ENCODE measurements around the gene COPS7A.

COPS7A gene

DNA sequence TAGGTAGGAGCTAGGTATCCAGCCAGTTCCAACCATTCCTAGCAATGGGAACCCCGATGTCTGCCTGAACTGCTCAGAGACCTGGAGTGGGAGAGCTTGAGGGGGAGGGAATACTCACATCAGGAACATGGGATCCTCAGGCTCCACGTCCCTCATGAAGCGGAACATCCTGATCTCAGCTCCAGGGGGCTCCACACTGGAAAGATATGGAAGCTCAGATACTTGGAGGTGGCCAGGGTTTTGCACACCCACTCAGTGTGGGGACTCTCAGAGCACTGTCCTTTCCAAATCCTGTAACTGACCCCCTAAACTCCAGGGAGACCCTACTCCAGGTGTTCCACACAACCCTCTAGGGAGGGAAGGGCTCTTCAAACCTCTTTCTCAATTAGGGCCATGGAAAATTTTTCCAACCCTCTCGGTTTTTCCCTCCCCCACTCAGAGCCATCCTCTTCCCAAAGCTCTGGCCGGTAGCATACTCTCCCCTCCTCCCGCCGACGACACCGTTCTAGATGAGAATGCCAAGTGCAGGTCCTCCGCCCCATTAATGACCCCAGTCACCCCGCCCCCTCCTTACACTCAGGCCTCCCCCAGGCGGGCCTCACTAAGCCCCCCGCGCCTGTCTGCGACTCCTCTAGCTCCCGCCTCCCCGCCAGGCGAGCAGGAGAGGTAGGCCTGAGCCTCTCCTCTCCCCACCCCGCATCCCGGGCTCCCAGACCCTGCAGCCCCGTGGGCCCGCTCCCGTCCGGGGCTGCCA lies 28.5 kb downstream of the COPS7A start:
- DNase-seq, result no peak

DNA sequence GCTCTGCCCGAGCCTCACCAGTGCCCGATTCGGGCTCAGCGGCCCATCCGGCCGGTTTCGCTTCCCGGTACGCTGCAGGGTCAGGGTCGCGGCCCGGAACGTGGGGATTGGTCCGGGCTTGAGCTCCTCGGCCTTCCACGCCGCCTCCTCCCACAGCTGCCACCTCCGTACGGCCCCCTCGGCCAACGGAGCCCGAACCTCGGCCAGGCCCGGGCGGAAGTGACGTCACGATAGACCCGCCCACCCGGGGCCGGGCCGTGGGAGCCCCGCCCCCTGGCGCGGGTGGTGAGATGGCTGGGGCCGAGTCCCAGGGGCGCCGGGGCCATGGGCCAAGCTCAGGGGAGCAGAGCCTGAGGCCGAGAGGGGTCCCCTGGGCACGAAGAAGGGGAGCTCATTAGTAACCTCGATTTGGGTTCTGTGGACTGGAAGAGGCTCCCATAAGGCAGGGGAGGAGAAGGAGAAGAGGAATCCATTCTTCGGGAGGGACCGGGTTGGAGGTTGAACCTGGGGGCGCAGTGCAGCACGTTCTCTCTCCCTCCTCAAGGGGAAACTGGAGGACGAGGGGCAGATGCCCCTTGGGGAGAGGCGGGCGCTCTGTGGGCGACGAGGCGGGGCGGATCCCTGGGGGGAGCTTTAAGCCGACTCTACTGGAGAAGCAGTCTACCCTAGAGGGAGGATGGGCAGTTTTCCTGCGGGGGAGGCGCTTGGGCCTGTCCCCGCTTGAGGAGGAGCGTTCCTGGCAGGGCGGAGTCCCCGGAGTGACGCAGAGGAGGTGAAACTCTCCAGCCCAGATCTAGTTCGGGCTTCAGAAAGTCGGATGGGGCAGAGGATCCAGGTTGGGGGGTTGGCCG lies 29.3 kb downstream of the COPS7A start, which contains the start of gene MLF2:
Gene MLF2, minus strand, starts transcription at position 221 of the 851 bp plus-strand sequence. CDS start 807 bp downstream, outside the sequence.
- DNase-seq, result peak; percentile 96

DNA sequence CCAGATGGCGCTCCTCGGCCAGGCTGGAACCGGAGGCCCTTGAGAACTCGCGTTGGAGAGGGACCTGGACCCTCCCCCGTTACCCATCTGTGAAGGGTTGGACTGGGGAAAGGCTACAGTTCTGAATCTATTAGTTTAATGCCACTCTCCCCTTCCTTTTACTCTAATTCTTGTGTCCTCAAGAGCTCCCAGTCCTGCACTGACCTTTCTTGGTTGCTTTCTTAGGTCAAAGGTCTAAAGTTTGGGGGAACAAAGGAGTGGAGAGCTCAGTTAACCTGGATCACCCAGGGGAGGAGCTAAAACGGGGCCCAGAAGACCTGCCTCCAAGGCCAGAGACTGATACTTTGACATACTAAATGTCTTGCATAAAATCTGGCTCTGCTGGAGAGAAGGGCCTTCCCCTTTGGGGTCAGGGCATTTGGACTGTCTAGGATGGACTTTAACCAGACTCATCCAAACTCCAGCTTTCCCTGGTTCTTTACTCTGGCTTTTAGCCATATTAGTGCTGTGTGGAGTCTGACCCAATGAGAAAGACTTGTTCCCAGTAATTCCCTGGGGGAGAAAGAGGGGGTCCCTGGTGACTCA lies 30.0 kb downstream of the COPS7A start:
- no peak for DNase-seq

DNA sequence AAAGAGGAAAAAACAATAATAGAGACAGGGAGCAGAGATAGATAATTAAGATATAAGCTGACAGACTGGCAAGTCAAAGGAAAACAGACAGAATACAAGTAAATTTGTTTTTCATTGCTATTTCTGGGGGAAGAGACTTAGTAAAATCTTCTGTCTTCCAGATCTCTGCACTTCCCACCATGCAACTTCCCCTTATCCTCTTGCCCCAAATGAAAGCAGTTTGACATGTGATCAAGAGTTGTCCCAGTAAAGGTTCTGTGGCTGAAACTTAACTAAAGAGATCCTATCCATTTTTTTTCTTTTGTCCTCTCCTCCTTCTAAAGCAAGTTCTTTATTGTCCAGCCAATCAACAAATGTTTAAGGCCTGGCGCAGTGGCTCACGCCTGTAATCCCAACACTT lies 30.6 kb downstream of the COPS7A start:
- DNase-seq, result no peak

DNA sequence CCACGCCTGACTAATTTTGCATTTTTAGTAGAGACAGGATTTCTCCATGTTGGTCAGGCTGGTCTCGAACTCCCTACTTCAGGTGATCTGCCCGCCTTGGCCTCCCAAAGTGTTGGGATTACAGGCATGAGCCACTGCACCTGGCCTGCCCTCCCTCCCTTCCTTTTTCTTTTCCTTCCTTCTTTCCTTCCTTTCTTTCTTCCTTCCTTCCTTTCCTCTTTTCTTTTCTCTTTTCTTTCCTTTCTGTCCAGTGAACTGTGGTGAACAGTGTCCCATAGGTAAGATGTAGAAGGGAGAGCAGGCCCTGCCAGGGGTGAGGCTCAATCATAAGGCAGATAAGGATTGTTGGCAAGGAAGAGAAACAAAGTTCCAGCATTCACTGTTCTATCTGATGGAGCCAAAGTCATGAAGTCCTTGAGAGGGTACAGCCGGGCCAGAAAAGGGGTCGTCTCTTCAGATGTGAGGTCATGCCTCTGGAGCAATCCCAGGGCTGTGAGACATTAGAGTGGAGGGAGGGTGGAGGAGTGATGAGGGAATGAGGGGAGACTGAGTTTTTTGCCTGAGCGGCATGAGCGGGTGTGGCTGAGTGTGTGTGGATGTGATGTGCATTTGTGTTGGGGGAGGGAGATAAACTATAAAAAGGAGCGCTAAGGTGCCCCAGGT lies 33.3 kb downstream of the COPS7A start:
- DNase-seq, result no peak

DNA sequence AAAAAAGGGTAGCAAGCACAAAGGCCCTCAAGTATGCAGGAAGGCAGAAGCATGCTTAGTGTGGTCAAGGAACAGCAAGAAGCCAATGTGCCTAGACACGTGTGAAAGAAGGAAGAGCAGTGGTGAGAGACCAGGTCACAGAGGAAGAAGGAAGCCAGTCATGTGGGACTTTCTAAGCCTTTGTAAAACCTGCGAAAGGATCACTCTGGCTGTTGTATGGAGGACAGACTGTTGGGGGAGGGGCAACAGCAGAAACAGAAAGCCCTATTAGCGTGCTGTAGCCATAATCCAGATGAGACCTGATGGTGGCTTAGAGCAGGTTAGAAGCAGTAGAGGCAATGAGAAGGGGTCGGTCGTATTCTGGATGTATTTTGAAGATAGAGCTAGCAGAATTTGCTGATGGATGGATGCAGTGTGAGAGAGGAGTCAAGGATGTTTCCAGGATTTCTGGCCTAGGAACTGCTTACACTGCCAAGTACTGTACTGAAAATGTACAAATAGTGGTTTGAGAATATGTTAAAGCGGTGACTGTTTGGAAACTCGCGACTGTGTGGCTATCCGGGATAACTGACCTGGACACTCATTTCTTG lies 34.8 kb downstream of the COPS7A start:
- DNase-seq, result no peak

DNA sequence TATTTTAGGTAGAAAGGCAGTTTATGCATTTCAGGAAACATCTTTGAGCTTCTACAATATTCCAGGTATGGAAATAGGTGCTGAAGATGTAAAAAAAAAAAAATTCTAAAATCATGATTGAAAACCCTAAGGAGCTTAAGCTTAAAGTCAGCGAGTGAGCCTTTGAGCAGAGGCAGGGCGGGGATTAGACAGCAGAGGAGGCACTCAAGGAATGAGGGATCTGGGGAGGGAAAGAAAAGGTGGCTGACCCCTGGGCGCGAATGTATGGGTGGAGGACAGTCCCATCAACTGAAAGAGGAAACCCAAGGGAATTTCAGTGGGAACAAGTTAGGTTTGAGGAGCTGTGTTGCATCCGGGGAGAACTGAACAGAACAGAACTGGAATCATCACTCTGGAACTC lies 35.9 kb downstream of the COPS7A start:
- DNase-seq, result no peak

DNA sequence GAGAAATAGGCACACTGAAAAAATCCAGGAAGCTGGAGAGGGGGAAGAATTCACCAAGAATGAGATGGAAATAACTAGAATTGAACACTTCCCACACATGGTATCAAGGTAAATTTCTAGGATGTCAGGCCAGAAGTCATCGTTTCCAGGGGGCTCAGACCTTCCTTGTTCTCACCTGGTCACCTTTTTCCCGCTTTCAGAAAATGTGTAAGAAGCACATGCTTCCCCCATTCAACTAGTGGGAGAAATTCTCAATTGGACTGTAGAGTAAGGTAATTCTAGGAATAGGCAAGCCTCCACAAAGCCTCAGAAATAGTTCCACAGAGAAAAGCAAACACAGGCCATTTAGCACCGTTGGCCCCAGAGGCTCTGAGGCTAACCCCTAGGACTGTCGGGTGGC lies 39.5 kb downstream of the COPS7A start:
- DNase-seq, result no peak

DNA sequence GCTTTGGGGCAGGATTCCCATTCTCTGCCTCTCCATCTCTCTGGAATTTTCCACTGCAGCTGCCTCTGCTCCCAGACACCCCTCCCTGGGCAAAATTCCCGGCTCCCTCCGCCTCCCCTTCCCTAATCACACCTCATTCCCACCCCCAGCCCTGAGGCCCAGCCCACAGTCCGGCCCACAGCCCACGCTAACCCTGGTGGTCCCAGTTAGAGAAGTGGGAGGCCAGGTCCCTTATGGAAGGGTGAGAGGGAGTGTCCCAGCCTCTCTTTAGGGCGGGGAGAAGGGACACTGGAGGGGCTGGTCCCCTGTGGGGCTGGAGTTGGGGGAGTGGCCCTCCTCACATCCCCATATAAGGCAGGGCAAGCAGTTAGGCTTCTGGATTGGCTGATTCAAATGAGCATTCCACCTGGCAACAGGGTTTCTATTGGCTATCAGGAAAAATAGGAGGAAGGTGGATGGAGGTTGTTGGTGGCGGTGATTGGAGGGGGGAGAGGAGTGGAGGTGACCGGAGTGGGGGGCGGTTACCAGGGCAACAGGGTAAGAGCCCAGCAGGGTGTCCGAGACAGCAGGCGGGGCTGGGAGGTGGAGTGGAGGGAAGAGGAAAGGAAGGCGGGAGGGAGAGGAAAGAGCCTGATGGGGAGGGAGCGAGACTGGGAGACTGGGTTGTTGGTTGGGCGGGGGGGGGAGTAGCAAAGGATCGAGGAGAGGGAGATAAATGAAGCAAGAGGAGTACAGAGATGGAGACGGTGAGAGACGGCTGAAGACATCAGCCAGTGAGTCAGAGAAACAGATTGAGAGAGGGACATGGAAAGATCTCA lies 40.4 kb downstream of the COPS7A start:
- DNase-seq, result peak; percentile 30

DNA sequence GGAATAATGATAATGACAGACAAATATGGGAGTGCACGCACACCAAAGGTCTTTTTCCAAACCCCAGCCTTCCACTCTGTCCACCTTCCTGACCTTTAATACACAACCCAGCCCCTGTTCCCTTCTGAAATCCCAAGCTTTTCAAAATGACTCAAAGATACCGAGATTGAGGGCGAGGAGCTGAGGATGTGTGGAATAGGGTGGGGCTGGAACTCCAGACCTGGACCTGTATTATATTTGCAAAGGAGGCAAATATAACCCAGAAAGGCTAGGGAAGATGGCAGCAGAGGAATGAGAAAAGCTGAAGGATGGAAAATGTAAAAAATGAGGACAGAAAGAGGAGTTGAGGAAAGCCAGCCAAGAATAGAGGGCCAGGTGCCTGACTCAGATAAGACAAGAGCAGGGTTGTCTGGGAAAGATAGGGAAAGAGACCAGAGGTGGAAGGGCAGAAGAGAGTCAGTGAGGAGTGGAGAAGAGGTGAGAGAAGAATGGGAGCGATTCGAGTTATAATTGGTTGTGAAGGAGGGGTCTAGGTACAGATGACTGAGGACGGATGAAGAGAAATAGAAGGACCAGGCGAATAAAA lies 41.3 kb downstream of the COPS7A start:
- DNase-seq, result no peak

DNA sequence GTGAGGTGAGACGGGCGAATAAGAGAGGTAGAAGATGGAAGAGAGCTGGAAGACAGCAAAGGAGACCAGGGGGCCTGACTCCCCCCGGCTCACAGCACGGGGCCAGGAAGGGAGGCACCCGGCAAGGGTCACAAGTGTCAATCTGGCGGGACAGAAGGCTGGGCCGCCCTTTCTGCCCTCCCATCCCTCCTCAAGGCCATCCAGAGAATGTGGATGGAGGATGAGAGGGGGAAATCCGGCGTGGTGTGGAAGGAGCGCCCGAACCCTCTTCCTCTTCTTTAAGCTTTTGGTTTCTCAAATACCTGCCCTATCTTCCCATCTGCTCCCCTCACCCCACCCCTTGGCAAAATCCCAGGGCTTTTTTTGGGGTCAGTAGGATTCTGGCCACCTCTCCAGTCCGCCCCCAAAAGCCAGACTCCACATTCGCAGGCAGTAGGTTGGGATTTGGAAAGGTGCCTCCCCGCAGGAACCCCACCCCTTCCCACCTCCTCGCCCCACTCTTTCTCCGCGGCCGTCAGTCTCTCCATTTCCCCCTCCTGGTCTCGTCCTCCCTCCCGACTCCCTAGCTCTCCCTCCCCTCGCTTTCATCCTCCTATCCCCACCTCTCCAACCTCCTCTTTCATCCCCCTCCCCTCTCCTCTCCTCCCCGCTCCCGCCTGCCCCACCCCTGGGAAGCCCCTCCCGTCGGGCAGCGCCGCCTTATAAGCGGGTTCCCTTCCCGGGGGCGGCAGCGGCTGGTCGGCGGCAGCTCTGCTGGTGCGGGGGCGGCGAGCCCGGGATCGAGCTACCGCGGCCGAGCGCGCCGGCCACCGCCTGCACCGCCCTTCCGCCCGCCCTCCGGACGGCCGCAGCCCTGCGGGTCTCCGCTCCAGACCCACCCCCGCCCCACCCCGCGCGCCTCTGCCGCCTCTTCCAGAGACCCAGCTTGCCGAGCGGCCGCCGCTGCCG lies 42.1 kb downstream of the COPS7A start, which contains the start of gene PTMS:
Gene PTMS, plus strand, starts transcription at position 730 of the 948 bp plus-strand sequence. CDS start 343 bp downstream, outside the sequence.
- DNase-seq, result no peak

DNA sequence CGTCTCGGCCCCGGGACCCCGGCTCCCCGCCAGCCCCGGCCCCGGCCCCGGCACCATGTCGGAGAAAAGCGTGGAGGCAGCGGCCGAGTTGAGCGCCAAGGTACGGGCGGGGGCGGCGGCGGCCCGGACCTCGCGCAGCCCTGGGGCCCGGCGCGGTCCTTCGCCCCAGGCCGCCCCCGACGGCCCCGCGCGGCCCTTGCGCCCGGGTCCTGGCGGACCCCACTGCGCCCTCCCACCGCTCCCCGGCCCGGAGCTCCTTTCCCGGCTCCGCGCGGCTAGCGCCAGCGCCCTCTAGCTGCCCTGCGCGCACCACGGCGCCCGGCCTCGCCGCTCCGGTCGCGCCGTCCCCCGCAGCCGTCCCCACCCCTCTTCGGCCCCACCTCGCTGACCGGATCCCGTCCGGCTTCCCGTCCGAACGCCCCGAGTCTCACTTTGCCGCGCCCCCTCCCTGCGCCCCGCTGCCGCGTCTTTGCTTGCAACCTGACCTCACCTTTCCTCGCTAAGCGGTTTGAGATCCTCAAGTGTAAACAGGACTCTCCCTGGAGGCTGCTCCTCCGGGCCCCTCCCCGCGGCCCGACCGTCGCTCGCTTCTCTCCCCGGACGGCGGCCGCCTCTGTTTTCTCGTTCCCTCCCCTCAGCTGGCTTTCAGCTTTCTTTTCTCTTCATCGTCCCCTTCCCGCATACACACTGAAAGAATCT lies 43.0 kb downstream of the COPS7A start:
- DNase-seq, result peak; percentile 47

DNA sequence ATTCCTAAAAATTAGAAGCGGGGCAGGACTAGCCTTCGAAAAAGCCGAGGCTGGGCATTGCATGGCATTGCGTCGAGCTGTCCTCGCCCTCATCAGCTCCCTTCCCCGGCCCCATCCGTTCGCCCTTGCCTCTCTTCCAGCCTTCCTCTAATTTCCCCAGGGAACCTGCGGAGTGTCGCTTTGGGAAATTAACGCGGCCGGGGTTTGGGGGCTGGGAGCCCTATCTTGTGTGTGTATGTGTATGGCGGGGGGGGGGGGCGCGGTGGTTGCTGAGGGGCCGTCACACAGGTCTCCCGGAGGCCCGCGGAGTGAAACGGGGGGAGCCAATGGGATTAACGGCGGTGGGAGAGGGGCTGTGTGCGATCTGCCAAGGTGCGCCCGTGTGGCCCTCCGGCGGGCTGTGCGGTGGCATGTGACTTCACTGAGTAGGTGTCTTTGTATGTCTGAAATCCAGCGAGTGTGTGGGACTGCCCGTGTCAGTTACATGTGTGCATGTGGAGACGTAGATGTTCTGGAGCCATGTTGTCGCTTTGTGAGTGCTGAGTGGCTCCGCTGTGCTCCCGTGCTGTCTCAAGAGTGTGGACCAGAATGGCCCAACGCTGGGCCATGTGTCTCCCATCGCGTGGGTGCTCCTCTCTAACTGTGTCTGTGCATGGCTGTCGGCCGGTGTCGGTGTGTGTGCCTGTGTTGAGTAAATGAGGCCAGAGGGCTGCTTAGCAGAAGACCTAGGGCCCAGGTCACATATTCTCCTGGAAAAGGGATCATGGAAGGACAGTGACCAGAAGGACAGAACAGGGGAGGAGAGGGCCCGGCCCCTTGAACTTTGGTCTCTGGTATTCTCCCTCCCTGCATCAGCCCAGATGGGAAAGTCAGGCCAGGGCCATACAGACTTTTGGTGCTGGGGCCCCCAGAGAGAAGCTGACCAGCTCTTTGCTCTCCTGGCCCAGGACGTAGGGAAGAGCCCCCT lies 43.8 kb downstream of the COPS7A start:
- DNase-seq, result no peak

DNA sequence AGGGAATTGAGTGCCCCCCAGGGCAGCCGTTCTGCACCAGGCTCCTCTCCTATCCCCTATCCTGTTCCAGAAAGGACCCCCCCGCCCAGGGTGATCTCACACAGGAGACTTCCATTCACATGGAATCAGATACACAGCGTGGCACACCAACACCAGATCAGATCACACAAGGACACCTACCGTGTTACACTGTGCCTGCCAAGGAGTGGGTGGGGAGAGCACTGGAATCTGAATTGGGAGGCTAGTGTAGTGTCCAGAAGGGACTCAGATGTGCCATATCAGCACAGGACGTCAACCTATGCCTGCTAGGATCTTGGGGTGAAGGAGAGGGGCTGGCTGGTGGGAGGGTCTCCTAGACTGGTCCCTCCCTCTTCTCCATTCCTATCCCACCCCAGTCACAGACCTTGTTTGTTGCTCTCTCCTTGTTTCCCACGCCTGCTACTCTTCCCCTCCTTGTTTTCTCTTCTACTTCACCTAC lies 44.6 kb downstream of the COPS7A start:
- DNase-seq, result no peak

DNA sequence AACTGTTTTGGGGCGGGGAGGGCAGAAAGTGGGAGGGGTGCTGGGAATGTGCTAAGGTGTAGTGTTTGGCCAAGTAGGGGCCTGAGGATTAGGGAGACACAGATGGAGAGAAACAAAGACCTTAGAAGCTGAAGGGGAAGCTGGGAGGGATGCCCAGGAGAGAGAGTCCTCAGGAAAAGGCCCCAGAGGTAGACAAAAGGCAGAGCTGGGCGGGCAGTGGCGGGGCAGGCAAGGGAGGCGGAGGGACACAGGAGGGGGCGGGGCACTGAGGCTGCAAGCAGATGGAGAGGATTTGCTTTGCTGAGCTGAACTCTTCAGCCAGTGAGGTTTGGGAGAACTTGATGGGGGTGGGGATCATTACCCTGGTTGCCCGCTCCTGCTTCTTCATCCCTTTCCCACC lies 45.1 kb downstream of the COPS7A start:
- no peak for DNase-seq

DNA sequence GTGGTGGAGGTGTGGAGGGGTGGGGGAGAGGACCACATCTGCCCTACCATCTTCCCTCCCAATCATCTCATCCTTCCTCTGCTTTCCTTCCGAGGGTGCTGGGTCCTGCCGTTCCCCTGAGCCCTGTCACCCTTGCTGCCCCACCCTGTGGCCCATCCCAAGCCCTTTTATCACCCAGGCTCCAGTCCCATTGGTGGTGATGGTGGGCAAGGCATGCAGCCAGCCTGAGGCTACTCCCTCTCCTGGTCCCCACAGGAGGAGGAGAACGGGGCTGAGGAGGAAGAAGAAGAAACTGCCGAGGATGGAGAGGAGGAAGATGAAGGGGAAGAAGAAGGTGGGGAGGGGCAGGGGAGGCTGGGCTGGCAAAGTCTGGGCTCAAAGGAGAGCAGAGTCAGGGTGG lies 45.8 kb downstream of the COPS7A start:
- DNase-seq, result no peak

DNA sequence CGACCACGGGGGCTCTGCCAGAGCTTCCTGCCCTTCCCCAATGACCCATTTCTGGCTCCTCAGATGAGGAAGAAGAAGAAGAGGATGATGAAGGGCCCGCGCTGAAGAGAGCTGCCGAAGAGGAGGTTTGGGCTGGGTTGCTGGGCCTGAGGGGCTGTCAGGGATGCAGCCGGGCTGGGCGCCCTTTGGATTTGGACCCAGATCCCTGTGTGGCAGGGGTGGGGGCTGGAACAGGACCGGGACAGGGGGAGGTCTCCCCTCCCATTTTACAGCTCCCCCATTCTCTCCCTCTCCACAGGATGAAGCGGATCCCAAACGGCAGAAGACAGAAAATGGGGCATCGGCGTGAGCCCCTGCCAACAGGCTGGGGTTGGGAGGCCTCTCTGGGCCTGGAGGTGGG lies 46.2 kb downstream of the COPS7A start:
- DNase-seq, result no peak

DNA sequence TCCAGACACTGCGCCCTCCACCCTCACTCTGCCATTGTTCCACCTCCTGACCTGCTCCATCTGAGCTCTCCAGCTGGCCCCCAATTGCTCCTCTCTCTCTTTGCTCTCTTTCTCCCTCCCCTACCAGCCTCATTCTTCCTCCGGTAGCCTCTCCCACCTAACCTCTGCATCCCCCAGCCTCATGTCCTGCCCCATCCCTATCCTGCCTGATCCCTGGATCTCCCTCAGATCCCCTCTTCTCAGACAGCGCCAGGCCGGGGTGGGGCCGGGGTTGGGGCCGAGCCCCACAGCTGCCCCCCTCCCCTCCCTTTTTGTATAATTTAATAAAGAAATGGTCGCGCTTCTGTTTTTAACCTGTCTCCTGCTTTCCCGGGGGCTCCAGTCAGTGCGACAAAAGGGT lies 46.8 kb downstream of the COPS7A start:
- no peak for DNase-seq
